ENCODE results near the gene KIAA1217. TPM values are rescaled to one million over a fixed set of nuclear protein-coding genes. Genes with fewer than 3 reads are reported as not detected.

KIAA1217 gene
- total RNA-seq, 3 donors from 2014 or later: 49.5 to 94.5 (median 63.9) TPM

- Histone ChIP-seq H3K4me1 (ENCODE audit: low read depth) (no peaks in the 10 kb centered on the region), H3K9me3 (no peaks in the 10 kb centered on the region), H3K4me3 (no peak overlapping the region), H3K36me3 (ENCODE audit: low read depth) (no peaks in the 10 kb centered on the region)
- TF ChIP-seq, protein P1, sequence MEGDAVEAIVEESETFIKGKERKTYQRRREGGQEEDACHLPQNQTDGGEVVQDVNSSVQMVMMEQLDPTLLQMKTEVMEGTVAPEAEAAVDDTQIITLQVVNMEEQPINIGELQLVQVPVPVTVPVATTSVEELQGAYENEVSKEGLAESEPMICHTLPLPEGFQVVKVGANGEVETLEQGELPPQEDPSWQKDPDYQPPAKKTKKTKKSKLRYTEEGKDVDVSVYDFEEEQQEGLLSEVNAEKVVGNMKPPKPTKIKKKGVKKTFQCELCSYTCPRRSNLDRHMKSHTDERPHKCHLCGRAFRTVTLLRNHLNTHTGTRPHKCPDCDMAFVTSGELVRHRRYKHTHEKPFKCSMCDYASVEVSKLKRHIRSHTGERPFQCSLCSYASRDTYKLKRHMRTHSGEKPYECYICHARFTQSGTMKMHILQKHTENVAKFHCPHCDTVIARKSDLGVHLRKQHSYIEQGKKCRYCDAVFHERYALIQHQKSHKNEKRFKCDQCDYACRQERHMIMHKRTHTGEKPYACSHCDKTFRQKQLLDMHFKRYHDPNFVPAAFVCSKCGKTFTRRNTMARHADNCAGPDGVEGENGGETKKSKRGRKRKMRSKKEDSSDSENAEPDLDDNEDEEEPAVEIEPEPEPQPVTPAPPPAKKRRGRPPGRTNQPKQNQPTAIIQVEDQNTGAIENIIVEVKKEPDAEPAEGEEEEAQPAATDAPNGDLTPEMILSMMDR (IDR thresholded peaks at IDR 0.05): no peak
- intact Hi-C loops (cut with DNase I, micrococcal nuclease): no loop called here
- DNase-seq (no peak), ATAC-seq (no peak)
Observed at GRCh38 chr10:24229909-24230308, 21.0 kb downstream of the KIAA1217 start.

- H3K9me3 ChIP-seq: no peaks in the 10 kb centered on the region
- intact Hi-C loops (cut with DNase I, micrococcal nuclease): no loop called here
Observed at GRCh38 chr10:24231200-24231599, 22.3 kb downstream of the KIAA1217 start.

GRCh38 chr10:24234784-24235183 lies 25.8 kb downstream of the KIAA1217 start:
- TF ChIP-seq, protein P1 (IDR thresholded peaks at IDR 0.05): no peak
- H3K4me3 ChIP-seq: no peak overlapping the region
- intact Hi-C loops (cut with DNase I, micrococcal nuclease): no loop called here
- DNase-seq (no peak), ATAC-seq (no peak)
- no peaks in the 10 kb centered on the region for H3K9me3 ChIP-seq
- H3K4me1 ChIP-seq (ENCODE audit: low read depth): peaks cover 7% of the 10 kb centered on the region
- H3K36me3 ChIP-seq (ENCODE audit: low read depth): no peaks in the 10 kb centered on the region

More at GRCh38 chr10:24231200-24231599, 22.3 kb downstream of the KIAA1217 start:
- TF ChIP-seq, protein P1 (IDR thresholded peaks at IDR 0.05): no peak
- DNase-seq (no peak), ATAC-seq (no peak)
- no peaks in the 10 kb centered on the region for H3K36me3 ChIP-seq (ENCODE audit: low read depth)
- no peak overlapping the region for H3K4me3 ChIP-seq
- no peaks in the 10 kb centered on the region for H3K4me1 ChIP-seq (ENCODE audit: low read depth)

DNA sequence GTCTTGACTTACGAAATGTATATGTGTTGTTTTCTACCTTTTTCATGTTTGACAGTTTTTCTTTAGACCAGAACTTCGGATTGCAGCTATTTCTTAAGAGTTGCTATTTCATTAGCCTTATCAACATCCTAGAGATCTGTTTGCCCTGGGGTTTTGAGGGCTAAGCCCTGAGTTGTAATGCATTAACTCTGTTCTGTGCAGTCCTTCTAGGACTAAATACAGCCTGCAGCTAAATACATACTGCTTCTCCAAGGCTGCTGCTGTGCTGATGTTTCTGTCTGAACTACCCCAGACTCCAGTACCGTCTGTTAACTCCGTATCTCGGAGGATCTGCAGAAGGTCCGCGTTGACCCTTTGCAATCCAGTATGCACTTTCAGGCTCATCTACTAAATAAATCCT lies 26.5 kb downstream of the KIAA1217 start:
- no peak overlapping the region for H3K4me3 ChIP-seq
- ATAC-seq: no peak
- H3K36me3 ChIP-seq (ENCODE audit: low read depth): no peaks in the 10 kb centered on the region
- TF ChIP-seq, protein P1 (IDR thresholded peaks at IDR 0.05): no peak
- intact Hi-C loops (cut with DNase I, micrococcal nuclease): no loop called here
- peaks cover 11% of the 10 kb centered on the region for H3K4me1 ChIP-seq (ENCODE audit: low read depth)
- H3K9me3 ChIP-seq: no peaks in the 10 kb centered on the region
- DNase-seq: no peak

- Histone ChIP-seq H3K4me3 (no peak overlapping the region), H3K9me3 (no peaks in the 10 kb centered on the region), H3K4me1 (ENCODE audit: low read depth) (peaks cover 11% of the 10 kb centered on the region), H3K36me3 (ENCODE audit: low read depth) (no peaks in the 10 kb centered on the region)
- ATAC-seq (peak; percentile 61), DNase-seq (peak in 2 of 3 donors; percentile 23 to 39)
- intact Hi-C loops (cut with DNase I, micrococcal nuclease): no loop called here
- TF ChIP-seq, protein P1 (IDR thresholded peaks at IDR 0.05): no peak
Observed at GRCh38 chr10:24237801-24238395, 29.0 kb downstream of the KIAA1217 start.
